HG02973 (cell line): ENCODE measurements around the gene LCE2D.
"Not testable (repeated sequence)": the region's sequence is repeated elsewhere in the genome, so short reads cannot be mapped to it uniquely, and the experiment has no call there.

Experiments used
- ATAC-seq: cut with Tn5 transposase; IDR thresholded peaks from one replicate; pipeline ENCODE4 v1.9.1; 2021; ENCODE audit warnings: moderate library complexity; ENCODE audit not compliant: unreplicated experiment

The LCE2D gene

GRCh38 chr1:152663098-152663497 is at the start of gene LCE2D:
Gene LCE2D (plus strand): TSS chr1:152663380. CDS start chr1:152664106, 726 bp downstream.
- ATAC-seq: no peak

DNA sequence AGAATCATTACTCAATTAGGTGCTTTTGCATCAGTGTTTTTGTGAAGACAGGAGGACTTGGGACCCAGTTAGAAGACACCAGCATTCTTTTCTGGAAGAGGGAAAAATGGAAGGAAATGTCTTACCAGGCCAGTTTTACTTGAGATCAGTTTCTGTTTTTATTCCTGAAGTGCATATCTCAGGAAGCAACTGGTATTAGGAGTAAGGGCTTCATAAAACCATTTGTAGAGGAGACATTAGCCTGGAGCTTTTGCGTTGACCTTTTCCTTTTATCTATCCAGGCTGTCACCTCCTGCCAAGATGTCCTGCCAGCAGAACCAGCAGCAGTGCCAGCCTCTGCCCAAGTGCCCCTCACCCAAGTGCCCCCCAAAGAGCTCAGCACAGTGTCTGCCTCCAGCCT is 49.7 kb upstream of the LCE2D start, which contains the start of gene LCE3B:
Gene LCE3B (plus strand): TSS at position 301 of the 400 bp plus-strand sequence. CDS start 0 bp downstream, at position 301.
- no peak for ATAC-seq

GRCh38 chr1:152621993-152622392 is 41.2 kb upstream of the LCE2D start:
- ATAC-seq: no peak

- ATAC-seq: no peak
Observed at GRCh38 chr1:152622803-152623202, 40.4 kb upstream of the LCE2D start, which contains the start of gene LCE3A. Gene LCE3A (minus strand): TSS chr1:152623103. CDS start chr1:152623103, 0 bp downstream.

DNA sequence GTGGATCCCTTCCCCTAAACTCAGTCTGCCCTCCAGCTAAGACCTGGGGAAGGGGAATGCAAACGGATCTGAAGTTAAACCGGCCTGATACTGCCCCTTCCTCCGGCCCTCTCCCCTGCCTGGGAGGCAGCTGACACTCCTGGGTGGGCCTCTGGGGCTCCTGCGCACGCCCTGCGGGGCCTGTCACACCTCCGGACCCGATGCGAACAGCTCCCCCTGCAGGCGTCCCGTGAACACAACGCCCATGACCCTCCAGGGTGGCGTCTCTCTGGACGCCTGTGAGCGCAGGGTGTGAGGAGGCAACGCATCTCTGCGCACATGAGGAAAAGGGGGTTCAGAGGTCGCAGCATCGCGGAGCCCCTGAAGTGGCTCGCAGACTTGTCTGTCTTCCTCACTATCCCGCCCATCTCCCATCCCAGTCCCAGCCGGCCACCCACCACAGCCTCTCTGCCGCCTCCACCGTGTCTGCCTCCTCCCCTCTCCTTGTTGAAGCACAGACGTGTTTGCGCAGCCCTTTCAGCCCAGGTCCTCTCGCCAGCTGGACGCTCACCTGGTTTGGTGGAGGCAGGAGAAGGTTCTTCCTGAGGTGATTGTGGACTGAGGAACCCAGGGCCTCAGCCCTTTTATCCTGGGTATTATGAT is 39.9 kb upstream of the LCE2D start:
- ATAC-seq: no peak

GRCh38 chr1:152626744-152627143 is 36.4 kb upstream of the LCE2D start:
- ATAC-seq: no peak

- ATAC-seq: no peak
Observed at GRCh38 chr1:152630596-152630995, 32.6 kb upstream of the LCE2D start.

- ATAC-seq: no peak
Observed at GRCh38 chr1:152640351-152640750, 22.8 kb upstream of the LCE2D start.

- no peak for ATAC-seq
Observed at GRCh38 chr1:152643945-152644344, 19.2 kb upstream of the LCE2D start.

DNA sequence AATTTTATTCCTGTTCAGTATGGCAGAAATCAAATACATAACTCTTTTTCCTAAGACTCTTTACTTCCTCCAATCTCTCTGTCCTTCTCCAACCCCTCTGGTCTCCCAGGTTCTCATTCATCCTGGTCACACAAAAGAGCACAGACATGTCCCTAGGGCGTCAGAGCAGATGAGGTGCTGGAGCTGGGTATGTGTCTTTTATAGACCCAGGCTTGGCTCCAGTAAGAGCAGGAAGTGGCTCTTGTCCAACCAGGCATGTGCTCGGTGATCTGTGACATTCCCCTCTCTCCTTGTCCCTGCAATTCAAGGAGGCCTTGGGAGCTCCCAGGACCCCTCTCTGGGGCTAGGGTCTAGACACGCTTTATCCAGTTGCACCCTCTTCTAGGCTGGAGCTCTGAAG is 18.0 kb upstream of the LCE2D start:
- no peak for ATAC-seq

DNA sequence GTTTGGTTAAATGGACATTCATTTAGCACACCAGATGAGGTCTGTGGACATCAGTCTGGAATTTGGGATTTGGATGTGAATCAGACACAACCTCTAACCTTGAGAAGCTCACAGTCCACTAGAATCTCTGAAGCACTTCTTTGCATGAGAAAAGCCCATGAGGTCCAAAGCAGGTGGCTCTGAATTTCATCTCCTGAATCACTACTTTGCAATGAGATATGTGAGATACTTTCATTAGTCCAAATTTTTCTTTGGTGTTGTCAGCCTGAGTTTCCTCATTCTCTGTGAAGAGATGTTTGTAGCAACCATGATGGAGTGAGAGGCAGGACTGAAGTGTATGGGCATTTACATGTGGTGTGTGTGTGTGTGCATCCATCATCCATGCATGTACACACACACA is 16.5 kb upstream of the LCE2D start:
- ATAC-seq: no peak

DNA sequence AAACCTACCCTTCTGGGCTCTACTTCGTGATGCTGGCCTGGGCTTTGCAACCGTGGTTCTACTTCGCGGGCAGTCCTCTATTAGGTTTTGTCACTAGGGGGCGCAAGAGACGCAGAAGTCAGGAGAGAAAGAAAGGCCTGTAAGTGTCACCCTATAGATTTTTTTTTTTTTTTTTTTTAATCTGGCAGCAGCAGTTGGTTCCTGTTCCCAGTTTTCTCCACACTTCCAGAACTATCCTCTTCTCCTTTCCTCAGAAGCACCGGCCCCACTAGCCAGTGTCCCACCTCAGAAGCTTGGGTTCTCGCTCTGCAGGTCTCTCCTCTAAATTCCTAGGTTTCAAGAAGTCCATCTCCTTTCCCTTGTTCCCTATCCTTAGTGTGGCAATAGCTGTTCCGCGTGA is 9.1 kb upstream of the LCE2D start:
- ATAC-seq: no peak

GRCh38 chr1:152656459-152656858 is 6.7 kb upstream of the LCE2D start:
- ATAC-seq: no peak

GRCh38 chr1:152657677-152658076 is 5.5 kb upstream of the LCE2D start:
- no peak for ATAC-seq

DNA sequence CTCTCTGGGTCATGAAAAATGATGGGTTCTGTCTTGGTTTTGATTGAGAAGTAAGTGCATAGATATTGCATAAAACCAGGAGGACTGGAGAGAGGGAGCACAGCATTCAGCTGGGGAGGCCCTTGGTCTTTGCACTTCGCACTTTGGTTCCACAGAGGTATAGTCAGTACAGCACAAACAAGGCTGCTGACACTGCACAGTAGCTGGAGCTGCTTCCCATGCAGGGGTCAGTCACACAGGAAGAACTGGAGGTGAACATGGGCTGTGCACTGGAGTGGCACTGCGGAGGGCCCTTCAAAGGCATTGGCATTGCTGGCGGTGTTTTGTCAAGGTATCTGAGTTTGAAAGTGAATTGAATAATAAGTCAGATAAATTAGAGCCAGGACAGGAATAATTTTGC is 4.5 kb upstream of the LCE2D start:
- no peak for ATAC-seq

DNA sequence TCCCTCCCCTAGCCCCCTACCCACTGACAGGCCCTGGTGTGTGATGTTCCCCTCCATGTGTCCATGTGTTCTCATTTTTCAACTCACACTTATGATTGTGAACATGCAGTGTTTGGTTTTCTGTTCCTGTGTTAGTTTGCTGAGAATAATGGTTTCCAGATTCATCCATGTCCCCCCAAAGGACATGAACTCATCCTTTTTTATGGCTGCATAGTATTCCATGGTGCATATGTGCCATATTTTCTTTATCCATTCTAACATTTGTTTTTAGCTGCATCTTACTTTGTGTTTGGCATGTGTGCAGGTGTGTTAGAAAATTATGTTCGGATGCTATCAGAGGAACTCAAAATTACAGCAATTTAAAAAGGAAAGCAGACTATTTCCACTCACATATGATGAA is 3.0 kb downstream of the LCE2D start:
- ATAC-seq: not testable (repeated sequence)

DNA sequence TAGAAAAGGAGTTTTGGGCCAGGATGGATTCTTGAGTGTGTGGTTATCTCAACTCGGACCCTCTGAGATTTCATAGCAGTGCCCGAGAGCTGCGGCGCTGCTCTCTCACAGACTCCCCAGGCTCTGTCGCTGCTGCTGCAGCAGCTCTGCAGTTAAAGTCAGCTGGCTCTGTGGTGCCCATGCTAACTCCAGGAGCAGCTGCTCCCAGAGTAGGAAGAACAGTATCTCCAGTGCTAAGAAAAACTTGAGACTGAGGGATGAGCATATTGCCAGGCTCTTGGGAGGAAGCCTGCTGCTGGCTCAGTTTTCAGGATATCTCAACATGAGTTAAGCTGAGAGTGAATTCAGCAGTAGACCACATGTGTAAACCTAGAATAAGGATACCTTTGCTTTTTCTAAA is 4.5 kb downstream of the LCE2D start:
- ATAC-seq: no peak

- no peak for ATAC-seq
Observed at GRCh38 chr1:152673016-152673415, 9.8 kb downstream of the LCE2D start.

DNA sequence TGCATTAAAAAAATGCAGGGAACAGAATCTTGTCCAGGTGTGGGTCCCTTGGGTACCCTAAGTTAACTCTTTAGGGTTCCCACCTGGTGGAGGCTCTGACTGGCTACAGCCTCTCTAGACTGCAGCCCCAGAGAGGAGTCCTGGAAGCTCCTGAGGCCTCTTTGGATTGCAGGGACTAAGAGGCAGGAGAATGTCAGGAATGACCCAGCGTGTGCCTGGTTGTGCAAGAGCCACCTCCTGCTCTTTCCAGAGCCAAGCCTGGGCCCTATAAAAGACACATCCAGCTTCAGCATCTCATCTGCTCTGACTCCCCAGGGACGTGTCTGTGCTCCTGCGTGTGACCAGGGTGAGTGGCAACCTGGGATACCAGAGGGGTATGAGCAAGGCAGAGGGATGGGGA is 11.8 kb downstream of the LCE2D start, which contains the start of gene LCE2C:
Gene LCE2C (plus strand): TSS at position 297 of the 400 bp plus-strand sequence. CDS start 737 bp downstream, outside the sequence.
- not testable (repeated sequence) for ATAC-seq

- no peak for ATAC-seq
Observed at GRCh38 chr1:152679459-152679858, 16.3 kb downstream of the LCE2D start.

GRCh38 chr1:152681616-152682015 is 18.4 kb downstream of the LCE2D start:
- no peak for ATAC-seq

- no peak for ATAC-seq
Observed at GRCh38 chr1:152683846-152684245, 20.7 kb downstream of the LCE2D start.

- not testable (repeated sequence) for ATAC-seq
Observed at GRCh38 chr1:152685823-152686222, 22.6 kb downstream of the LCE2D start, which contains the start of gene LCE2B. Gene LCE2B (plus strand): TSS chr1:152686123. CDS start chr1:152686844, 721 bp downstream.
